T-helper 17 cell (primary cell): ENCODE data around the gene ZHX3. TPM values are rescaled to one million over a fixed set of nuclear protein-coding genes. Genes with fewer than 3 reads are reported as not detected.

Source experiments
- ATAC-seq: fragments of 150-1000 bp; cut with Tn5 transposase; 2 replicates; pipeline ENCODE4 v1.10.0; 2021; ENCODE audit warnings: mild to moderate bottlenecking, moderate library complexity
- DNase-seq, 3 donors: peaks; one replicate each; pipeline versions ENCODE4 v3.0.0 to v3.0.0-alpha.2; 2020 to 2021
- H3K9me3 ChIP-seq: one replicate; pipeline ENCODE4 v1.7.0; 2013; ENCODE audit warnings: low read length, mild to moderate bottlenecking; ENCODE audit not compliant: control insufficient read depth, poor library complexity, severe bottlenecking
- H3K27ac Mint-ChIP-seq: one replicate; pipeline ENCODE4 v1.8.0; 2022; ENCODE audit warnings: mild to moderate bottlenecking, moderate library complexity, mixed read lengths
- H3K27me3 Mint-ChIP-seq: one replicate; pipeline ENCODE4 v1.8.0; 2022; ENCODE audit warnings: mixed read lengths
- H3K36me3 Mint-ChIP-seq: one replicate; pipeline ENCODE4 v1.8.0; 2022; ENCODE audit warnings: low read depth, mixed read lengths
- H3K4me1 Mint-ChIP-seq: one replicate; pipeline ENCODE4 v1.8.0; 2022; ENCODE audit warnings: mild to moderate bottlenecking, mixed read lengths
- H3K4me3 Mint-ChIP-seq: one replicate; pipeline ENCODE4 v1.8.0; 2022; ENCODE audit warnings: mild to moderate bottlenecking, moderate library complexity, mixed read lengths
- total RNA-seq, 4 donors: library from RNA in 2 of 4; stranded (reverse) in 2 of 4; gene quantifications; one replicate each; pipeline ENCODE4 v1.2.3 and lab custom pipeline; 2022 to 2026

Gene ZHX3
- total RNA-seq, 2 donors from 2014 or later = 4.1 to 4.9 TPM

- peaks cover 11% of the 10 kb centered on the region for H3K4me1 Mint-ChIP-seq
- peaks cover 5% of the 10 kb centered on the region for H3K36me3 Mint-ChIP-seq
- ATAC-seq (no peak), DNase-seq (no peak)
- no peak overlapping the region for H3K27ac Mint-ChIP-seq
- no peaks in the 10 kb centered on the region for H3K27me3 Mint-ChIP-seq
- H3K9me3 ChIP-seq = no peaks in the 10 kb centered on the region
- no peak overlapping the region for H3K4me3 Mint-ChIP-seq
Measured at GRCh38 chr20:41225091-41225490, 92.4 kb downstream of the ZHX3 start.

- H3K27ac Mint-ChIP-seq = no peak overlapping the region
- H3K4me1 Mint-ChIP-seq = peaks cover 11% of the 10 kb centered on the region
- no peak overlapping the region for H3K4me3 Mint-ChIP-seq
- DNase-seq (no peak), ATAC-seq (no peak)
- H3K9me3 ChIP-seq = no peaks in the 10 kb centered on the region
- peaks cover 7% of the 10 kb centered on the region for H3K36me3 Mint-ChIP-seq
- H3K27me3 Mint-ChIP-seq = no peaks in the 10 kb centered on the region
Measured at GRCh38 chr20:41224281-41224680, 93.2 kb downstream of the ZHX3 start.

DNA sequence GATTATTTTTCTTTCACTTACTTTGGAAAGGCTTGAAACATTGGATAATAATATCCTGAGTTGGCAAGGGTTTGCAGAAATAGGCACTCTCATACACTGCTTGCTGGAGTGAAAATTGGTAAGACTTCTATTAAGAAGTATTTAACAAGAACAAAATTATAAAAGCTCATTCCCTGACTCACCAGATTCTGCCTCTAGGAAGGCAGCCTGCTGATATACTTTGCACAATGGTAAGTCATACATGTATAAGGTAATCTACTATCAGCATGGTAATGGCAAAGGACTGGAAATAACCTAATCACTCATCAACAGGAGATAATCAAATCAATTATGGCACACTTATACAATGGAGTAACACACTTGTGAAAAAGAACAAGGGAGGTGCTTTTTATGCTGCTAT lies 94.4 kb downstream of the ZHX3 start:
- H3K27ac Mint-ChIP-seq = no peak overlapping the region
- no peak for ATAC-seq
- H3K4me1 Mint-ChIP-seq = peaks cover 9% of the 10 kb centered on the region
- DNase-seq = no peak
- no peaks in the 10 kb centered on the region for H3K9me3 ChIP-seq
- peaks cover 7% of the 10 kb centered on the region for H3K36me3 Mint-ChIP-seq
- H3K4me3 Mint-ChIP-seq = no peak overlapping the region
- H3K27me3 Mint-ChIP-seq = no peaks in the 10 kb centered on the region

GRCh38 chr20:41222703-41223102 lies 94.8 kb downstream of the ZHX3 start:
- no peaks in the 10 kb centered on the region for H3K9me3 ChIP-seq
- Mint-ChIP-seq H3K36me3 (peaks cover 7% of the 10 kb centered on the region), H3K4me1 (peaks cover 9% of the 10 kb centered on the region), H3K4me3 (no peak overlapping the region), H3K27me3 (no peaks in the 10 kb centered on the region), H3K27ac (no peak overlapping the region)
- DNase-seq = no peak
- no peak for ATAC-seq

- DNase-seq (no peak), ATAC-seq (no peak)
- Mint-ChIP-seq H3K27ac (no peak overlapping the region), H3K4me3 (no peak overlapping the region), H3K36me3 (peaks cover 7% of the 10 kb centered on the region), H3K27me3 (no peaks in the 10 kb centered on the region), H3K4me1 (peaks cover 9% of the 10 kb centered on the region)
- no peaks in the 10 kb centered on the region for H3K9me3 ChIP-seq
Measured at GRCh38 chr20:41222296-41222695, 95.2 kb downstream of the ZHX3 start.

GRCh38 chr20:41221614-41222218 lies 95.8 kb downstream of the ZHX3 start:
- ATAC-seq (no peak), DNase-seq (no peak)
- H3K4me1 Mint-ChIP-seq = peaks cover 9% of the 10 kb centered on the region
- H3K9me3 ChIP-seq = no peaks in the 10 kb centered on the region
- no peak overlapping the region for H3K4me3 Mint-ChIP-seq
- H3K27me3 Mint-ChIP-seq = no peaks in the 10 kb centered on the region
- peak overlapping the region; percentile 24 for H3K27ac Mint-ChIP-seq
- peaks cover 7% of the 10 kb centered on the region for H3K36me3 Mint-ChIP-seq

GRCh38 chr20:41219824-41220223 lies 97.7 kb downstream of the ZHX3 start:
- ATAC-seq = no peak
- DNase-seq = no peak
- Mint-ChIP-seq H3K4me1 (peaks cover 9% of the 10 kb centered on the region), H3K27ac (no peak overlapping the region), H3K27me3 (no peaks in the 10 kb centered on the region), H3K36me3 (peaks cover 7% of the 10 kb centered on the region), H3K4me3 (no peak overlapping the region)
- no peaks in the 10 kb centered on the region for H3K9me3 ChIP-seq

DNA sequence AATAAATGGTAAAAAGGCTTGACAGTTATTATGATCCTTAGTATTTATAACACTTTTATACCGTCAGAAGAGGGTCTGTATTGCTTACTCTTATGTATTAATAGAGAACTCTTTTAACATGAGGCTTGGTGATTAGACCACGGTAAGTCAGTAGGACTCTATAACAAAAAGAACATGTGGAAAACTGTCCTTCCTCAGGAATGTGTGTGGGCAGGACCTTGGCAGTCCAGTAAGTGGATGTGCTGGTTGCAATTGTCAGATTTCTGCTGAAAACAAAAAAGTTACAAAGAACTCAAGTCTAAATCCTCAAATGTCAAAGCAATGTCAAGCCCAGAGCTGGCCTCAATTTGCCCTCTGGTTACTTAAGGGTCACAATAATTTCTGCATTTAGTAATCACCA lies 99.1 kb downstream of the ZHX3 start:
- no peaks in the 10 kb centered on the region for H3K27me3 Mint-ChIP-seq
- H3K36me3 Mint-ChIP-seq = peaks cover 7% of the 10 kb centered on the region
- no peak for DNase-seq
- peaks cover 6% of the 10 kb centered on the region for H3K4me1 Mint-ChIP-seq
- H3K9me3 ChIP-seq = no peaks in the 10 kb centered on the region
- H3K27ac Mint-ChIP-seq = no peak overlapping the region
- ATAC-seq = no peak
- H3K4me3 Mint-ChIP-seq = no peak overlapping the region

DNA sequence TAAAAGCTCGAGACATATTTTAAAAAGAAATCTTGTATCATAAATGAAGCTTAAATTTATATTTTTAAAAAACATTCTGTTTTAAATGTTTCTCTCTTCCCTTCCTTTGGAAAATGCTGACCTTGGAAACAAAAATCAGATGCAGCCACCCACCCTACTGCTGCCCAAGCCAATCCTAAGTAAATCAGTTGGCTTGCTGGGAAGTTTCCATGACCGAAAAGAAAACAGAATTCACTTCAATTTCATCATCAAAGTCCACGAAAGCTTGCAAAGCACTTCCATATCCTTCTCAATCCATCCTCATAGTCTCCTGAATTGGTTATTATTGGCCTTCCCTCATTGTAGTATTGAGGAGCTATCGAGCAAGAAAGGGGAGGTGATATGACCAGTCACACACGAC lies 100.1 kb downstream of the ZHX3 start:
- Mint-ChIP-seq H3K27me3 (no peaks in the 10 kb centered on the region), H3K4me3 (no peak overlapping the region), H3K27ac (no peak overlapping the region), H3K36me3 (peaks cover 10% of the 10 kb centered on the region), H3K4me1 (peaks cover 12% of the 10 kb centered on the region)
- DNase-seq = no peak
- no peaks in the 10 kb centered on the region for H3K9me3 ChIP-seq
- no peak for ATAC-seq

- Mint-ChIP-seq H3K27me3 (no peaks in the 10 kb centered on the region), H3K4me1 (peaks cover 11% of the 10 kb centered on the region), H3K36me3 (peaks cover 3% of the 10 kb centered on the region), H3K27ac (no peak overlapping the region), H3K4me3 (no peak overlapping the region)
- DNase-seq (no peak), ATAC-seq (no peak)
- no peaks in the 10 kb centered on the region for H3K9me3 ChIP-seq
Measured at GRCh38 chr20:41214666-41215065, 102.9 kb downstream of the ZHX3 start.

GRCh38 chr20:41214202-41214601 lies 103.3 kb downstream of the ZHX3 start:
- Mint-ChIP-seq H3K4me3 (no peak overlapping the region), H3K27ac (no peak overlapping the region), H3K4me1 (peaks cover 11% of the 10 kb centered on the region), H3K36me3 (peaks cover 3% of the 10 kb centered on the region), H3K27me3 (no peaks in the 10 kb centered on the region)
- DNase-seq (no peak), ATAC-seq (no peak)
- H3K9me3 ChIP-seq = no peaks in the 10 kb centered on the region

- ATAC-seq (no peak), DNase-seq (no peak)
- no peak overlapping the region for H3K4me3 Mint-ChIP-seq
- no peaks in the 10 kb centered on the region for H3K27me3 Mint-ChIP-seq
- no peaks in the 10 kb centered on the region for H3K9me3 ChIP-seq
- no peak overlapping the region for H3K27ac Mint-ChIP-seq
- peaks cover 3% of the 10 kb centered on the region for H3K36me3 Mint-ChIP-seq
- peaks cover 11% of the 10 kb centered on the region for H3K4me1 Mint-ChIP-seq
Measured at GRCh38 chr20:41213150-41213820, 104.2 kb downstream of the ZHX3 start.

DNA sequence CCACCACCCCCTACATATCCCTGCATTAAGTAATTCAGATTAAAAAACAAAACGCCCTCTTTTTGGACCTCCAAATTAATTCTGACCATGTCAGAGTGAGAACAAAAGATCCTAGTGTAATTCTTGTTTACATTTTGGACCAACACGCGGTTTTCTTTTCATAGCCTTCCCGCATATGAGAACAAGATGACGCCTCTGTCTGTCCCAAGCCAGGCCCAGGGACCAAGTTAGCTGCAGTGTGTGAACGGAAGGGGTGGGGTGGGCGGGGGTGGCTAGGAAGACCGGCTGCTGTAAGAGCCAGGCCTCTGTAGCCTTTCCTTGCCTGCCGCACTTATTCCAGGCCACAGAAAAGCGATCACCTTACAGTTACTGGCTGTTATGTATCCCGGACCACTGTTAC lies 112.2 kb downstream of the ZHX3 start:
- no peak for ATAC-seq
- Mint-ChIP-seq H3K27ac (no peak overlapping the region), H3K27me3 (peaks cover 6% of the 10 kb centered on the region), H3K4me1 (peaks cover 7% of the 10 kb centered on the region), H3K4me3 (no peak overlapping the region), H3K36me3 (peaks cover 10% of the 10 kb centered on the region)
- DNase-seq = no peak
- H3K9me3 ChIP-seq = no peaks in the 10 kb centered on the region
